GM12892 (cell line): ENCODE measurements around the gene ZNF691.

Experiments
- POLR2A ChIP-seq: IDR thresholded peaks from 2 replicates; pipeline ENCODE4 v1.6.1; 2011; ENCODE audit warnings: low read depth, low read length, control low read depth
- TAF1 ChIP-seq: IDR thresholded peaks from 2 replicates; pipeline ENCODE4 v1.6.1; 2011; ENCODE audit warnings: low read depth, mild to moderate bottlenecking, control low read depth, low read length, borderline replicate concordance

- TF ChIP-seq TAF1, result no peak
- TF ChIP-seq POLR2A, result no peak
Measured at GRCh38 chr1:42866549-42866948, 20.1 kb downstream of the ZNF691 start.
